Cardiac septum (tissue), 1 donor: Measurements from ENCODE around the gene SMIM22. TPM values are rescaled to one million over a fixed set of nuclear protein-coding genes. Genes with fewer than 3 reads are reported as not detected.

Experiments used
- DNase-seq: peaks from one replicate; pipeline ENCODE4 v3.0.0-alpha.2; 2020; ENCODE audit warnings: low spot score
- intact Hi-C: fragments of 100-400 bp; cut with DNase I; formaldehyde crosslinking; loops from one replicate; pipeline ENCODE4 v1.14.0; 2022
- long read RNA-seq: library from polyadenylated mRNA; unstranded; transcript quantifications from one replicate; pipeline ENCODE4 v2.0.0, GENCODE V29; 2021
- total RNA-seq: library from RNA; stranded (reverse); fragmentation: NEBNext Ultra II Directional; extraction: Animal tissue kit (Norgen Biotek cat#: 25700); gene quantifications from one replicate; pipeline ENCODE4 v1.2.1, GENCODE V29; 2021
- donor health status: DM: no; HTN: no; CAD: no.

SMIM22 gene, protein sequence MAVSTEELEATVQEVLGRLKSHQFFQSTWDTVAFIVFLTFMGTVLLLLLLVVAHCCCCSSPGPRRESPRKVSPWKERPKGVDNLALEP
- not detected for total RNA-seq
- long read RNA-seq, partial matches to known transcripts, result 0 of 1 reads
- long read RNA-seq, other reads (novel, unspliced or antisense), result 0 of 1 reads

DNA sequence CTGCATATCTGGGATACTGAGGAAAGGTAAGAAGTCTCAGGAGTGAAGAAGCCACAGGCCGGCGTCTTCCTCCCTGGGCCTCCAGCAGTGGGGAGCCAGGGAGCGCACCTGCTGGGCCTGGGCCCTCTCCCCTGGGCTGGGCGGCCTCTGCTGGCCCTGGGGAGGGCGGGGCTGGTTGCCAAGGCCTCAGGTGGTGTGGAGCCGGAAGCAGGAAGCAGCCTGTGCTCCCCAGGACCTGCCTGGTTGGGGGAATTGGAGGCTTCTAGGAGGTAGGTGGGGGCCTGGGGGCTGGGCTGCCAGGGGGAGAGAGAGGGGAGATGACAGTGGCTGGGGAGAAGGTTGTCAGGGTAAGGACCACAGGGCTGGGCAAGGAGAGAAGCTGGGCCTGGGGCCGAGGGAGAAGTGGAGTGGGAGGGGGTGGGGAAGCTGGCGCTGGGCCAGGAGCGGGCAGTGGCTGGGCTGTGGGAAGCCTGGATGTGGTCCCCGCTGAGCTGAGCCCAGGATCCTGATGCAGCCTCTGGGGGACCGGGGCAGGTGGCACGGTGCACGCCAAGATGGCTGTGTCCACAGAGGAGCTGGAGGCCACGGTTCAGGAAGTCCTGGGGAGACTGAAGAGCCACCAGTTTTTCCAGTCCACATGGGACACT lies at the start of gene SMIM22:
TSS of gene SMIM22 (plus strand) at position 189 of the 647 bp plus-strand sequence. CDS start at position 555, 366 bp downstream.
- no peak for DNase-seq
- intact Hi-C loops, result no loop called here

DNA sequence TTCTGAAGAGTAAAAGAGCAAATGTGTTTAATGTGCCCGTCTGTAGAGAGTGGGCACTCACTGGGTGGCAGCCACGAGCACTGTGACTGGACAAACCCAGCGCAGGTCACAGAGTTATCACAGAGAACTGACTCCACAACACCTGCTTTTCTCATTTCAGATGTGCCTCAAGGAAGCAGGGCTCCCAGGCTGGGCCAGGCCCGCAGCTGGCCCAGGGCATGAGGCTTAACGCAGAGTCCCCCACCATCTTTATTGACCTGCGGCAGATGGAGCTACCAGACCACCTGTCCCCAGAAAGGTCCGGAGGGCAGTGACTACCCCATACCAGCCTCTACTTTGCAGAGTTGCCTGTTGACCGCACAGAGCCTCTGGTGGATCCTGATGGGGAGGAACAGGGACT lies 49.0 kb upstream of the SMIM22 start:
- intact Hi-C loops, result no loop called here
- DNase-seq, result no peak

DNA sequence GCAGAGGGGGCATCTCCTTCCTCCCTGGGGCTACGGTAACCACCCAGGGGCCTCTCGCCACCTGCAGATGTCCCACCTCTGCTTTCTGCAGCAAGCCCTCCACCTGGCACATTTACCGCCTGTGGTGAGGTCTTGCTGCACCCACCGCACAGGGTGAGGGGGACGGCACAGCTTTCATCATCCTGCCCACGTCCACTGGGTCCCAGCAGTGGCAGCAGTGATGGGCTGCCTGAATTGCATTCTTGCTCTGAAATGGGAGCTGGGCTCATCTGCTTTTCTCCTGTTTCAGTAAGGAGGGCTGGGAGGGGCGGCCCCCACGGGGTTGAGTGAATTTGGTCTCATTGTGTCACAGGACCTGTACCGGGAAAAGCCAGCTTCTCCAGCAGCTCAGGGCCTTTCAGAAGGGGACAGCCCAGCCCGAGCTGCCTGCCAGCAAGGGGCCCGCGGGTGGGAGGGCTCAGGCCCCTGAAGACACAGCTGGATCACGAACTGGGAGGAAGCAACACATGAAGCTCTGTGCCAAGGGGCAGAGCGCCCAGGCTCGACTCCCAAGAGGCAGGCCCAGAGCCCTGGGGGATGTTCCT lies 48.1 kb upstream of the SMIM22 start:
- intact Hi-C loops, result no loop called here

DNA sequence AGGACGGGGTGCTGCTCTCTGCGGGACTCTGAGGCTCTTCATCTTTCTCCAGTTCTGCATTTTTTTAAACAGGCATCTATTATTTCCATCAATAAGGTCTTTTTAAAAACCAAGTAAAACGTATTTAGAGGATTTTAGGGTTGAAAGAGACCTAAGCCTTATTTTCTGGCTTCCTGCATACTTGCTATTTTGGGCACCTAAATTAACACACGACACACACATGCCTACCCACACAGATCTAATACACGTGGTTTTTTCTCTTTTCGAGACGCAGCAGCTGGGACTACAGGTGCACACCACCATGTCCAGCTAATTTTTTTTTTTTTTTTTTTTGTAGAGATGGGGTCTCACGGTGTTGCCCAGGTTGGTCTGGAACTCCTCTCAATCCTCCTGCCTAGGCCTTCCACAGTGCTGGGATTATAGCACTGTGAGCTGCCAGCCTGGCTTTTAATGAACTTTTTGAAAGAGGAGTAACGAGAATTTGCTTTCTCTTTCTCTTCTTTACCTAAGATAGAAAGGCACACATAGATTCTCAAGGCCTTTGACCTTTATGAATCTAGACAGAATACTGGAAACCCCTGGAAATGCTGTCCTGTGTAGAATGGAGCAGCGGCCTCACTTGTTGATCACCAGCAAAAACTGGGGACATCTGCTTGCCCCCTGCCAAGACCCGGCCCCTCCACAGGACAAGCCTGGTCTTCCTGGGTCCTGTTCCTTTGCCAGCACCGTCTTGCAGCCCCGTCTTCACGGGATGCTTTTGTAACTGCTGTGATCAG lies 47.1 kb upstream of the SMIM22 start:
- DNase-seq, result no peak
- intact Hi-C loops, result no loop called here

More for the DNA sequence above, 48.1 kb upstream of the SMIM22 start:
- no peak for DNase-seq

DNA sequence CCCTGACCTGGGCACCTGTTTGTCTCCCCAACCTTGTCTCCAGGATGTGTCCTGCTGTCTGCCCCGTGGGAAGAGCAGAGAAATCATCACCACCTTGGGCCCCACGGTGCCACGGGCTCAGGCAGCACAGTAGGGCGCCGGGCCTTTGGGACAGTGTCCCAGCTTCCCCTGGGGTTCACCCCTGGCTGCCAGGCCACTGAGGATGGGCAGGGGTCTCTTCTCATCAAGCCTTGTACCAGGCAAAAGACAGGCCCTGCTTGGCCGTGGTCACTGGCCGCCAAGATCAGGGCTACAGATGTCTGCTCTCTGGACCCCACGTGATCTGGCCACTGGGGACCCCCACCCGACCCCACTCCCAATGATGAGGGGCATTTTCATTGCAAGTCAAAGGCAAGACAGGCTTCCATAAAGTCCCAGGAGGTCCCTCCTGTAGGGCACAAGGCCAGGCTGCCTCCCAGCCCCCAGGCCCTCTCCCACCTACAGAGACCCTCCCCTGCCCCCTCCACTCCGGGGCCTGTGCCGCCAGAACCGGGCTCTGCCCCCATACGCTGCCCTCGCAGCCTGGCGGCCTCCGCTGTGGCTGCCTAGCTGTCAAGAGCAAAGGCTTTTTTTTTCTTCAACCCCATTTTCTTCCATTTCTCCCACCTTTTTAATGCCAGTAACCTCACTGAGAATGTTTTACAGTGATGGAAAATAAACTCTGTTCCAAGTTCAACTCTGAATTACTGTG lies 46.3 kb upstream of the SMIM22 start:
- no peak for DNase-seq
- intact Hi-C loops, result no loop called here

DNA sequence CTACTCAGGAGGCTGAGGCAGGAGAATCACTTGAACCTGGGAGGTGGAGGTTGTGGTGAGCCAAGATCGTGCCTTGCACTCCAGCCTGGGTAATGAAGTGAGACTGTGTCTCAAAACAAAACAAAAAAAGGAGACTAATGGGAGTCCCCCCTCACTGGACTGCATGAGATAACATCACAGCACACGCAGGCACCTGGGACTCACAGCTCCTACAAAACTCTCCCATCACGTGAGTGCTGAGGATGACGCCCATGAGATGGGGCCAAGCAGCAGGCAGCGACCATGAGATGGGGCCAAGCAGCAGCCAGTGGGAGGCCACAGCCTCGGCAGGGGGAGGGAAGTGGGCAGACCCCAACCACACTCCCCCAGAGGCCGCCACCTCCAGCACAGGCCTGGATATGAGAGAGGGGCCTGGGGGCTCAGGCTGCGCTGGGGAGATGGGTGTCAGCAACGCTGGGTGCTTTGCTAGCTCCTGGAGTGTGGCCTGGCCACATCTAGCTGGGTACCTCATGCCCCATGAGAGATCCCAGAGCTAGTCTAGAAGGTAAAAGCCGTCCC lies 45.4 kb upstream of the SMIM22 start:
- intact Hi-C loops, result no loop called here
- DNase-seq, result no peak

DNA sequence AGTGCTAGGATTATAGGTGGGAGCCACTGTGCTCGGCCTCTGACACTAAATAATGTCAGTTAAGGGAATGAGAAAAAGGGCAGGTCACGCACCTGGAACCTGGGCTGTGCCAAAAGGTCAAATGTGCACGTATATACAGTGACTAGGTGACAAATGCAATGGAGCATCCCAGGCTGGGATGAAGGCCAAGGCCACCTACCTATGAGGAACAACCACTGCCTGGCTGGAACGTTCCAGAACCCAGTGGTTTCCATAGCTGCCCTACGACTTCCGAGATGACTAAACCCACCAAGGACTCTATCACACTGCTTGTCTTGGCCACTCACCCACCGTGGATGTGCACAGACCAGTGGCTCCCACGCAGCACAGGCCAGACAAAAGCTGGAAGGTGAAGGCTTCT lies 44.3 kb upstream of the SMIM22 start:
- no peak for DNase-seq
- intact Hi-C loops, result no loop called here

DNA sequence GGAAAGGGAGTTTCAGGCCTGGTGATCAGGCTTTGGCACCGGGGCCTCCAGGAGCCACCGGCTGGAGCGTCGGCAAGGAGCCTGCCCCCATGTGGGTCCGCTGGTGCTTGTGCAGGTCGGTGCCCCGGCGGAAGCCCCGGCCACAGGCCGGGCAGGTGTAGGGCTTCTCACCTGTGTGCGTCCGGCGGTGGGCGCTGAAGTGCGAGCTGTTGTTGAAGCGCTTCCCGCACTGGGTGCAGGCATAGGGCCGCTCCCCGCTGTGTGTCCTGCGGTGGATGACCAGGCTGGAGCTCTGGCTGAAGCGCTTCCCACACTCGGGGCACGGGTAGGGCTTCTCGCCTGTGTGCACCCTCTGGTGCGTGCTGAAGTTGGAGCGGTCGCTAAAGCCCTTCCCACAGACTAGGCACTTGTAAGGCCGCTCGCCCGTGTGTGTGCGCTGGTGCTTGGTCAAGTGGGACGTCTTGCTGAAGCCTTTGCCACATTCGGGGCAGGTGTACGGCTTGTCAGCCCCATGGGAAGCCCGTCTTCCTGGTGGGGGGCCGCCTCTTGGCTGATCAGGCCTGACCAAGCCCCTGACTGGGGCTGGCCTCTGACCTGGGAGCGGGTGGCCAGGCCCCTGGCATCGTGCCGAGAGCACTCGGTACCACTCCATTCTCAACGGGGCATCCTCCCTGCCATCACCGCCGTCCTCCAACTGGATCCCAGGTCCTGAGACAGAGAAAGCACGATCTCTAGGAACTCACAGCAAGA lies 42.6 kb upstream of the SMIM22 start:
- no peak for DNase-seq
- intact Hi-C loops, result no loop called here

DNA sequence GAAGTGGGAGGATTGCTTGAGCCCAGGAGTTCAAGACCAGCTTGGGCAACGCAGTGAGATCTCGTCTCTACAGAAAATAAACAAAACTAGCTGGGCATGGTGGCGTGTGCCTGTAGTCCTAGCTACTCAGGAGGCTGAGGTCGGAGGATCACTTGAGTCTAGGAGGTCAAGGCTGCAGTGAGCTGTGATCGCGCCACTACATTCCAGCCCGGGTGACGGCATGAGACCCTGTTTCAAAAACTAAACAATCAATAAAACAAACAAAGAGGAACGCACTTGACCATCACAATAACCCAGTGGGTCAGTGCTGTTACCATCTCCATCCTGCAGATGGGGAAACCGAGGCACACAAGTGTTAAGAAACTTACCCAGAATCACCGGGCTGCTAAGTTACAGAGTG lies 41.9 kb upstream of the SMIM22 start:
- intact Hi-C loops, result no loop called here
- no peak for DNase-seq

DNA sequence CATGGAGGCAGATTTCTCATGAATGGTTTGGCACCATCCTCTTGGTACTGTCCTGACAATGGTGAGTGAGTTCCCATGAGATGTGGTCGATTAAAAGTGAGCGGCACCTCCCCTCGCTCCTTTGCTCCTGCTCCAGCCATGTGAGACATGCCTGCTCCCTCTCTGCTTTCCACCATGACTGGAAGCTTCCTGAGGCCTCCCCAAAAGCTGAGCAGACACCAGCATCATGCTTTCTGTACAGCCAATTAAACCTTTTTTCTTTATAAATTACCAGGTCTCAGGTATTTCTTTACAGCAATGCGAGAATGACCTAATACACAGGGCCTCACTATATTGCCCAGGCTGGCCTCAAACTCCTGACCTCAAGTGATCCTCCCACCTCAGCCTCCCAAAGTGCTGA lies 40.3 kb upstream of the SMIM22 start:
- intact Hi-C loops, result no loop called here
- DNase-seq, result no peak

DNA sequence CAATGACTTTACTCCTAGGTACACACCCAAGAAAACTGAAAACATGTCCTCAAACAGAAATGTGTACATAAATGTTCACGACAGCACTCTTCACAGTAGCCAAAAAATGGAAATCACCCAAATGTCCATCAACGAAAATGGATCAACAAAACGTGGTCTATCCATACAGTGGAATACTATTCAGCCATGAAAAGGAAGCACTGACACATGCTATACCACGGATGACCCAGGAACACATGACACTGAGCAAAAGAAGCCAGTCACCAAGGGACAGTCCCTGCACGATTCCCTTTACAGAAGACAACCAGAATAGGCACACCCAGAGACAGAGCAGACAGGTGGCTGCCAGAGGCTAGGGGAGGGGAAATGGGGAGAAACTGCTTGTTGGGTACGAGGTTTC lies 39.5 kb upstream of the SMIM22 start:
- DNase-seq, result no peak
- intact Hi-C loops, result no loop called here

DNA sequence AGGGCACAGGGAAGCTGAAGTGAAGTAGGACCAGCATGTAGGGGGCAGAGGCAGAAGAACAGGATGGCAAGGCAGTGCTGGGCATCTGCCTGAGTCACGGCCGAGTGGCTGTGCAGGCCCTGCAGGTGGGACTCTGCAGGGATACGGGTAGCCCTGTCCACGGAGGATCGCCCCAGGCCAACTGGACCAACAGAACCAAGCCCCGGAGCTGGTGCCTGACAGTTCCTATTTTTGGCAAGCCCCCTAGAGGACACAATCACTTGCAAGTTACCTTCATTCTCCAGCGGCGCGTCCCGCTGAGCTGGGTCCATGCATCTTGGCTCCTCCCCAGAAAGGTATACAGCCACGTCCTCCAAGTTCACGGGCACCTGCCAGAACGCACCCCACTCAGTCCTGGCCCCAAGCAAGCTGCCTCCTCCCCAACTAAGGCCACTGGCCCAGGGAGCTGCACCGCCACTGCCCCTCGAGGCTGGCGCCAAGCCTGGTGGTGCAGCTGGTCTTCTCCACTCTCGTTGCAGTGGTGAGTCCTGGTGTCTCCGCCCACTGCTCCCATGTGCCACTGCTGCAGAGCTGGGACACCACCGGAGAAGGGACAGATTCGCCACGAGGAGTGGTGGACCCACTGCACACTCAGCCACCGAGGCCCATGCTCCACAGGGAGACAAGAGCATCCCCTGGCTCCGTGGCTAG lies 34.8 kb upstream of the SMIM22 start:
- no peak for DNase-seq
- intact Hi-C loops, result loop anchor here (1.0 to 10.0 kb wide), 2 partner anchors 24 to 194 kb away; partner anchors contain the start of gene SEC14L5

DNA sequence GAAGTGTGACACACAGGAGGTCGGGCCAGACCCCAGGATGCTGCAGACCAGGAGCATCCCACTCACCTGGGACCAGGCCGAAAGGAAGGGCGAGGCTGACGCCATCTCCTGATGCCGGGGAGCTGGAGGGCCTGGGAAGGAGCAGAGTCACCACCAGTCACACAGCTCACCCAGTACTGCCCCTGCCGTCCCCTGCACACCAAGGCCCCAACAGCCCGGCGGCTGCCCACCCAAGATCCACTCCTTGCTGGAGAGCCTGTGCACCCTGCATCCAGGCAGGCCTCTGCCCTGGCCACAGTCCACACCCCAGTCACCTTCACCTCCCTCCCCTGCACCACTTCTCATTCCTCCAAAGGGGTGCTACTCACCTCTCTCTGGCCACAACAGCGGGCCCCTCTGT lies 33.0 kb upstream of the SMIM22 start:
- intact Hi-C loops, result loop anchor here (10.0 kb wide), 1 partner anchor 193 kb away; the partner anchor contains the start of gene SEC14L5
- no peak for DNase-seq

DNA sequence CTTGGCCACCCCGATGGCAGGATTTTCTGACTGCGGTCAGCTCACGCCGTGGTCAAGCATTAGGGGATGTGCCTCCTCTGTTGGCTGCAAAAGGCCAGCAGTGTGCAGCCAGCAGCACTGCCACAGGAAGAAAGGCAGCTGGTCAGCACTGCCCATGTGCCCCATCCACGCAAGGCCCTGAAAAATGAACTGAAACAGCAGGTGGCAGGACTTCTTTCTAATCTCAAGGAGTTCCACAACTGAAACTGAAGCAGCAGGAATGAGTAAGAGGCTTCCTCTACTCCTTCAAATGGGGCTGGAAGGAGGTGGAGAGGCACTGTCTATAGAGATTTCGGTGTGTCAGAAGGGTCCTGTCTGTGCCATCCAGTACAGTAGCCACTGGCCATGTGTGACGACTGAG lies 31.4 kb upstream of the SMIM22 start:
- no peak for DNase-seq
- intact Hi-C loops, result loop anchor here (10.0 kb wide), 1 partner anchor 191 kb away; the partner anchor contains the start of gene SEC14L5

DNA sequence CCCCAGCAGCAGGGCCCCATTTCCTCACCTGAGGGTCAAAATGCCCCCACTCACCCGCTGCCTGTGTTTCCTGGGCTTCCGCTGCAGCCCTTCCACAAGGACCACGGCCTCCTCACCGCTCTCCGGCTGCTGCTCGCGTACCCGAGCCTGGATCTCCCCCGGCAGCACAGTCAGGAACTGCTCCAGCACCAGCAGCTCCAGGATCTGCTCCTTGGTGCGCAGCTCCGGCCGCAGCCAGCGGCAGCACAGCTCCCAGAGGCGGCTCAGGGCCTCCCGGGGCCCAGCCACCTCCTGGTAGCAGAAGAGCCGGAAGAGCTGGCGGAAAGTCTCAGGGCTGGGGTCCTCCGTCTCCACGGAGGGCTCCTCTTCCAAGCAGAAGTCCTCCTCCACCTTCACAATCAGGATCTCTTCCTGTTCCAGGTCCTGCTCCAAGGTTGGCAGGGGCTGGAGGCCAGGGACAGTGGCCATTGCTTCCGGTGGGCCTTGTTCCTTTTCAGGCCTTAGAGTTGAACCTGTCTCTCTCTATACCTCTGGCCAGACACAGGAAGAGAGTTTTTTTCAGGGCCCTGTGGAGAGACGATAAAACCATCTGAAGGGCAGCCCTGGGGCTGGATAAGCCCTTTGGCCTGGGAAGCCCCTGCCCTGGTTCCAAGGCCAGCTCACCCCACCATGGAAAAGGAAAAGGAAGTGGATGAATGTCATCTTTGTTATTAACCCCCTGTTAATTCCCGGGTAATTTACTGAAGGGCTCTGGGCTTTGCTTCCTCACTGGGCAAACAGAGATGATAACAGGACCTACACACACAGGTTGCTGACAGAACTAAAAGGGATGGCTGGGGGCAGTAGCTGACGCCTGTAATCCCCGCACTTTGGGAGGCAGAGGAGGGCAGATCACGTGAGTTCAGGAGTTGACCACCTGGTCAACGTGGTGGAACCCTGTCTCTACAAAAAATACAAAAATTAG lies 29.4 kb upstream of the SMIM22 start:
- intact Hi-C loops, result loop anchor here (10.0 kb wide), 1 partner anchor 189 kb away; the partner anchor contains the start of gene SEC14L5
- DNase-seq, result no peak

DNA sequence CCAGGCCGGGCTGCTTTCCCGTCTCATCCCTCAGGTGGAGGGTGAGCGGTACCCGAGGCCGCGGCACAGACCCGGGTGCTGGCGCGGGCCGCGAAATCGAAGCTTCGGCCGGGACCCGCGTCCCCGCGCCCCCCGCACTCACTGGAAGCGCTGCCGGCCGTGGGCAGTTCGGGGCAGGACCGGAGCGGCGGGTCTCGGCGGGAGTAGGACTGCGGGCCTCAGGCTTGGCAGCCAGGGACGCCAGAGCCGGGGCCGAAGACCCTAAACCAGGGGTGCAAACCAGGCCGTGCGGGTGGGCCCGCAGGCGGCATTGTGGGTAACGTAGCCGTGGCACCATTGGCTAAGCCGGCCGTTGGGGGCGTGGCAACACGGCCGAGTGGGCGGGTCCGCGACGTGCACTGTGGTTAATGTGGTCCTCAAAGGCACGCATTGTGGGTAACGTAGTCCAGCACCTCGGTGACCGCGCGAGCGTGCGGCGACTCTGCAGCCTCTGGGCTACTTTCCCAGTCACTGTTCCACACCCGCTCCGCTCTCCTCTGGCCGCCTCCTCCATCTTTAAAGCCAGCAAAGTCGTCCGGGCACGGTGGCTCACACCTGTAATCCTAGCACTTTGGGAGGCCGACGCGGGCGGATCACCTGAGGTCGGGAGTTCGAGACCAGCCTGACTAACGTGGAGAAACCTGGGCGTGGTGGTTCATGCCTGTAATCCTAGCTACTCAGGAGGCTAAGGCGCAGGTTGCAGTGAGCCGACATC lies 28.1 kb upstream of the SMIM22 start, which contains the start of gene ZNF500:
TSS of gene ZNF500 (minus strand) at position 288 of the 754 bp plus-strand sequence. CDS start 1,184 bp downstream, outside the sequence.
- intact Hi-C loops, result loop anchor here (1.0 to 10.0 kb wide), 2 partner anchors 35 to 188 kb away; partner anchors contain the start of genes ROGDI and SEC14L5
- peak; percentile 99 for DNase-seq
